AG09309 (cell line): ENCODE data around the gene SMOC2.

Source experiments
- DNase-seq: peaks from one replicate; pipeline ENCODE4 v3.0.0-alpha.2; 2010; ENCODE audit warnings: low read depth
- H3K4me3 ChIP-seq: 2 replicates; pipeline ENCODE4 v1.5.1; 2011; ENCODE audit warnings: mild to moderate bottlenecking, low read depth, low read length, moderate library complexity; ENCODE audit not compliant: control insufficient read depth
- CTCF ChIP-seq: IDR thresholded peaks from 2 replicates; pipeline ENCODE4 v1.5.1; 2011; ENCODE audit warnings: mild to moderate bottlenecking, low read depth, low read length, inconsistent platforms; ENCODE audit not compliant: insufficient read depth, control insufficient read depth; ENCODE audit errors: missing control alignments

Gene SMOC2

DNA sequence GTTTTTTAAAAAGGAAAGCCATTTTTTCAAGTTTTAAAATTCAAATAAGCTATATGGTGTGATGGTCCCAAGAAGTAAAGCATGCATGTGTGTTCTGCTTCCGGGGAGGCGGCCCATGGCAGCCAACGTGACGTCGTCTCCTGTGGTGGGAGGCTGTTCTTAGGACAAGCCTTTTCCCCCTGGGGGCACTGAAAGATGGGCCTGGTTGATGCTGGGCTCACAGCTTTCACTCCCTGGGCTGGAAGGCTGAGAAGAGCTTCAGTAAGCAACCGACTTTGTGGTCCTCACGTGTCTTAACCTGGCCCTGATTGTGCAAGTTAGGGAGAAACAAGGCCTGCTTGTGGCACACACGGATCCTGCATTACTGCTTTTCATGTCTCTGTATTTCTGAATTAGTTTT lies 84.1 kb downstream of the SMOC2 start:
- no peak for TF ChIP-seq CTCF
- H3K4me3 ChIP-seq: no peak overlapping the region
- no peak for DNase-seq

DNA sequence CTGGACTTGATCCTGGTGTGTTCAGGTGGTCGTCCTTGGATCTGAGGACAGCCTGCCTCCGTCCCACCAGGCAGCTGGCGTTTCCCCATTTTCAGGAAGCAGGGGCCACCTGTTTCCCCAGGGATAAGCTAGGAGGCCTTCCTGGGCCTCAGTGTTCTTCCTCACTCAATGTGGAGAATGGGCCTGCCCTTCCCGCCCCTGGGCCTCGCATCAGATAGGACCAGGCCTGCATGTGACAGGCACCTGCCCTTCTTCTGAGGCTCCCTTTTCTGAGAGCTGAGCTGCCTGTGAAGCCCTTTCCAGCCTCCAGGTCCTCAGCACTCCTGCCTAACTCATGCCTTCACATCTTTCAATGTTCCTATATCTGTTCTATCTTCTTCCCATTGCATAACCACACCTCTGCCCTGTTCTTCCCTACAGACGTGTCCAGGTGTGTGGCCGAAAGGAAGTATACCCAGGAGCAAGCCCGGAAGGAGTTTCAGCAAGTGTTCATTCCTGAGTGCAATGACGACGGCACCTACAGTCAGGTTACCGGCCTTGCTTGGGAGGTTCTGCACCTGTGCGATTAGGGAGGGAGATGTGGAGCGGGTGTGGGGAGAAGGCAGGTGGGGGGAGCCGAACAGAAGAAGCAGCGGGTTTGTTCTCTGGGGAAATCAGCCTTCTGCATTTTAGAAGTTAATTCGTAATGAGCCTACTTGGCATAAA lies 85.1 kb downstream of the SMOC2 start:
- DNase-seq: no peak
- TF ChIP-seq CTCF: no peak
- no peak overlapping the region for H3K4me3 ChIP-seq

GRCh38 chr6:168526841-168527281 lies 85.9 kb downstream of the SMOC2 start:
- no peak for DNase-seq
- no peak for TF ChIP-seq CTCF
- H3K4me3 ChIP-seq: no peak overlapping the region

DNA sequence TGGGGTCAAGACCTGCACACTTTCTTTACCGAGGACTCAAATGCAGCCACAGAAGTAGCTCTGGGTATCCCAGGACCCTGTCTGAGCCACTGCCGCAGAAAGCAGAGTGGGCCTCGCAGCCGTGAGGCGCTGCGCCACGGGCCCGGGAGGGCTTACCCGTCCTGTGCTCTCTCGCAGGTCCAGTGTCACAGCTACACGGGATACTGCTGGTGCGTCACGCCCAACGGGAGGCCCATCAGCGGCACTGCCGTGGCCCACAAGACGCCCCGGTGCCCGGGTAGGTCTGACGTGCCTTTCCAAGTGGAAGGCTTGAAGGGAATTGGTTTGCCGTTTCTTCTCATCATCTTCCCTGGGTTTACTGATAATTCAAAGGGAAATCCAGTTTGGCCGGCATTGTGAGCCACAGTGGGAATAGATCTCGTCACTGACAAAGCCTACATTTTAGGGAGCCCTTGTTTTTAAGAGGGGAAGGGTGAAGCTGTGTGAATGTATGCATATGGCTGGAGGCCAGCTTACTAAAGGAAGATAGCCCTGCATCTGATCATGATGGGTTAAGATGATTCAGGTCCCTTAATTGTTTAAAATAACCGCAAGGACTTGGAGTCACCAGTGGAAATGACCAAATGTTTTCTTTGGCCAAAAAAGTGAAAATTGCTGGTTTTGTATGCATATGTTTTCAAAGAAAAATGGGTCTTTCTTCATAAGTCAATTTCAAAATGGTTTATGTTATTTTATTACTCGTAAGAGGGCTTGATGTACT lies 86.6 kb downstream of the SMOC2 start:
- no peak overlapping the region for H3K4me3 ChIP-seq
- TF ChIP-seq CTCF: no peak
- no peak for DNase-seq

GRCh38 chr6:168528474-168529095 lies 87.6 kb downstream of the SMOC2 start:
- no peak for TF ChIP-seq CTCF
- DNase-seq: no peak
- H3K4me3 ChIP-seq: no peak overlapping the region

DNA sequence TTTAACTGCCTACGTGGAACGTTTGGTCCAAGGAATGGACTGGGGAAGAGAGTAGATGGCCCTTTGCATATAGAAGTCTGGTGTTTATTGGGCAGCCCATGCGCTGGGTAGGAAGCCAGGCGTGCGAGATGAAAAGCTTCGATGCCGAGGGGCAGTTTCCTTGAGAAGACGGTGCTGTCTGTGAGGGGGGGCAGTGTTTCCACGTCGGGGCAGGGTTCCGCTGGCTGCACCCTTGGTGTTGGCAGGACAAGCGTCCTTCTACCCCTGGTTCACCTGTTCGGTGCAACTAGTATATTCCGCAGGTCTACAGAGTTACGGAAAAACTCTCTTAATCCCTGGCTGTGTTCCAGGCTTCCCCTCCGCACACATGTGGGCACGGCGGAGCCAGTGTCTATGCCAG lies 88.2 kb downstream of the SMOC2 start:
- H3K4me3 ChIP-seq: no peak overlapping the region
- TF ChIP-seq CTCF: no peak
- DNase-seq: no peak
